Adrenal gland (tissue), 5 donors: ENCODE data around the gene CIC.

Source experiments
- CTCF ChIP-seq, 6 experiments: fragments of 450-650 bp in 4 of 6; fragments of 200-600 bp in 2 of 6; sonication (generic) in 1 of 6; IDR thresholded peaks; 1 replicate in 5 of 6; 2 replicates in 1 of 6; pipeline versions ENCODE4 v1.5.1 to v1.8.0; 2016 to 2021; ENCODE audit warnings: antibody characterized with exemption in 6 of 6, mild to moderate bottlenecking in 2 of 6, moderate library complexity in 1 of 6
- POLR2A ChIP-seq, 2 donors: fragments of 450-650 bp; IDR thresholded peaks; one replicate each; pipeline ENCODE4 v1.6.1; 2017; ENCODE audit warnings: antibody characterized with exemption in 2 of 2, mild to moderate bottlenecking in 2 of 2, moderate library complexity in 1 of 2
- donor health status: DM: no; HTN: no; CAD: no.

DNA sequence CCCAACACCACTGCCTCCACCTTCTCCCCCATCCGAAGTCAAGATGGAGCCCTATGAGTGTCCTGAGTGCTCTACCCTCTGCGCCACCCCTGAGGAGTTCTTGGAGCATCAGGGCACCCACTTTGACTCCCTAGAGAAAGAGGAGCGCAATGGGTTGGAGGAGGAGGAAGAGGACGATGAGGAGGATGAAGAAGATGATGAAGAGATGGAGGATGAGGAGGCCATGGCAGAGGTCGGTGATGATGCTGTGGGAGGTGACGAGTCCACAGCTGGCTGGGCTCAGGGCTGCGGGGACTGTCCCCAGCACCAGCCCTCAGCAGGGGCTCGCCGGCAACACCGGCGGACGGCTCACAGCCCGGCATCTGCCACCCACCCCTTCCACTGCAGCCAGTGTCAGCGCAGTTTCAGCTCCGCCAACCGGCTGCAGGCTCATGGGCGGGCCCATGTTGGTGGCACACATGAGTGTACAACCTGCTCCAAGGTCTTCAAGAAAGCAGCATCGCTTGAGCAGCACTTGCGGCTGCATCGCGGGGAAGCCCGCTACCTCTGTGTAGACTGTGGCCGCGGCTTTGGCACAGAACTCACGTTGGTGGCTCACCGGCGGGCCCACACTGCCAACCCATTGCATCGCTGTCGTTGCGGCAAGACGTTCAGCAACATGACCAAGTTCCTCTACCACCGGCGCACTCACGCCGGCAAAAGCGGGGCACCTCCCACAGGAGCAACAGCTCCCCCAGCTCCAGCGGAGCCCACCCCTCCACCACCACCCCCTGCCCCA is 43.9 kb upstream of the CIC start:
- TF ChIP-seq POLR2A (IDR thresholded peaks at IDR 0.05) (no peak), CTCF (IDR thresholded peaks at IDR 0.05) (no peak)
